ENCODE data around the gene TMEM156. TPM values are rescaled to one million over a fixed set of nuclear protein-coding genes. Genes with fewer than 3 reads are reported as not detected.

The TMEM156 gene
- total RNA-seq, 3 donors from 2014 or later: 0.32 to 7.5 (median 1.0) TPM

GRCh38 chr4:38955957-38956356, 76.3 kb downstream of the TMEM156 start:
- intact Hi-C loops (cut with DNase I; ENCODE audit: low total_unique reads): no loop called here

GRCh38 chr4:38954727-38955126, 77.5 kb downstream of the TMEM156 start:
- Histone ChIP-seq H3K27me3 (no peaks in the 10 kb centered on the region), H3K4me3 (no peak overlapping the region), H3K9me3 (no peaks in the 10 kb centered on the region), H3K36me3 (no peaks in the 10 kb centered on the region), H3K27ac (no peak overlapping the region), H3K4me1 (no peaks in the 10 kb centered on the region)
- no peak for DNase-seq (ENCODE audit: low spot score in 2 of 2)
- intact Hi-C loops (cut with DNase I; ENCODE audit: low total_unique reads): no loop called here
- TF ChIP-seq CTCF (IDR thresholded peaks at IDR 0.05): no peak
- TF ChIP-seq POLR2AphosphoS5 (IDR thresholded peaks at IDR 0.05): no peak
- no peak for TF ChIP-seq POLR2A (IDR thresholded peaks at IDR 0.05)

More at GRCh38 chr4:38955957-38956356, 76.3 kb downstream of the TMEM156 start:
- TF ChIP-seq POLR2A (IDR thresholded peaks at IDR 0.05) (no peak), POLR2AphosphoS5 (IDR thresholded peaks at IDR 0.05) (no peak), CTCF (IDR thresholded peaks at IDR 0.05) (no peak)
- Histone ChIP-seq H3K4me3 (no peak overlapping the region), H3K9me3 (no peaks in the 10 kb centered on the region), H3K4me1 (no peaks in the 10 kb centered on the region), H3K27me3 (no peaks in the 10 kb centered on the region), H3K36me3 (no peaks in the 10 kb centered on the region), H3K27ac (no peak overlapping the region)
- DNase-seq (ENCODE audit: low spot score in 2 of 2): no peak

GRCh38 chr4:38952017-38952416, 80.2 kb downstream of the TMEM156 start:
- H3K27me3 ChIP-seq: no peaks in the 10 kb centered on the region
- intact Hi-C loops (cut with DNase I; ENCODE audit: low total_unique reads): no loop called here
- no peak overlapping the region for H3K4me3 ChIP-seq
- TF ChIP-seq CTCF (IDR thresholded peaks at IDR 0.05) (no peak), POLR2A (IDR thresholded peaks at IDR 0.05) (no peak), POLR2AphosphoS5 (IDR thresholded peaks at IDR 0.05) (no peak)
- no peaks in the 10 kb centered on the region for H3K4me1 ChIP-seq
- no peaks in the 10 kb centered on the region for H3K9me3 ChIP-seq
- no peaks in the 10 kb centered on the region for H3K36me3 ChIP-seq
- no peak overlapping the region for H3K27ac ChIP-seq
- DNase-seq (ENCODE audit: low spot score in 2 of 2): no peak

GRCh38 chr4:38951598-38951997, 80.6 kb downstream of the TMEM156 start:
- H3K4me3 ChIP-seq: no peak overlapping the region
- intact Hi-C loops (cut with DNase I; ENCODE audit: low total_unique reads): no loop called here
- H3K4me1 ChIP-seq: no peaks in the 10 kb centered on the region
- no peaks in the 10 kb centered on the region for H3K27me3 ChIP-seq
- TF ChIP-seq CTCF (IDR thresholded peaks at IDR 0.05): no peak
- no peaks in the 10 kb centered on the region for H3K9me3 ChIP-seq
- H3K27ac ChIP-seq: no peak overlapping the region
- no peak for DNase-seq (ENCODE audit: low spot score in 2 of 2)
- H3K36me3 ChIP-seq: no peaks in the 10 kb centered on the region

DNA sequence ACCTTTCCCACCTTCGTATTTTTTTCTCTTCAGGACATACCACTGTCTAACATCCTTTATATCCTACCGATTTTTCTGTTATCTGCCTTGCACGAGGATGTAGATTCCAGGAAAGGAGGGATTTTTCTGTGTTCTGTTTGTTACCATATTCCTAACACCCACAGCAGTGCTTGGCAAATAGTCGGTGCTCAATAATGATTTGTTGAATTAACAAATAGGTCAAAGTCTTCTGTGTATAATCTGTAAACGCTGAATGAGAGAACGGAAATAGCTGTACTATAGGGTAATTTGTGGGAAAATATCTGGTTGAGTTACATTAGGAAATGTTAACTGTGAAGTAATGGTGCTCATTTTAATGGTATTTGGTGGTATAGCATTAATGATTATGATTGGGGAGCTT, 81.5 kb downstream of the TMEM156 start:
- no peaks in the 10 kb centered on the region for H3K4me1 ChIP-seq

More for the DNA sequence above, 81.5 kb downstream of the TMEM156 start:
- Histone ChIP-seq H3K27me3 (no peaks in the 10 kb centered on the region), H3K36me3 (no peaks in the 10 kb centered on the region), H3K4me3 (no peak overlapping the region), H3K9me3 (no peaks in the 10 kb centered on the region), H3K27ac (no peak overlapping the region)
- intact Hi-C loops (cut with DNase I; ENCODE audit: low total_unique reads): no loop called here
- no peak for DNase-seq (ENCODE audit: low spot score in 2 of 2)
- no peak for TF ChIP-seq POLR2AphosphoS5 (IDR thresholded peaks at IDR 0.05)
- no peak for TF ChIP-seq CTCF (IDR thresholded peaks at IDR 0.05)
- no peak for TF ChIP-seq POLR2A (IDR thresholded peaks at IDR 0.05)

All from breast epithelium (tissue), 4 donors.